ENCODE results near the gene CCDC116.

CCDC116 gene

GRCh38 chr22:21684492-21685163, 52.1 kb downstream of the CCDC116 start:
- no peak for DNase-seq

- DNase-seq: no peak
Observed at GRCh38 chr22:21685164-21685513, 52.6 kb downstream of the CCDC116 start.

- DNase-seq: no peak
Observed at GRCh38 chr22:21686193-21686608, 53.6 kb downstream of the CCDC116 start.

Data from SHP77 (cell line).